HEK293 (cell line): Measurements from ENCODE around the gene PSMF1.

Source experiments
- ATF2 ChIP-seq: fragments of 450-650 bp; formaldehyde crosslinking; IDR thresholded peaks from 2 replicates; pipeline ENCODE4 v1.5.1; 2016; ENCODE audit warnings: missing biosample characterization, missing genetic modification characterization, low read depth
- FEZF1 ChIP-seq: fragments of 450-650 bp; formaldehyde crosslinking; IDR thresholded peaks from 2 replicates; pipeline ENCODE4 v1.5.1; 2016; ENCODE audit warnings: missing biosample characterization, missing genetic modification characterization
- HOXC10 ChIP-seq: sonication (generic); formaldehyde crosslinking; IDR thresholded peaks from 2 replicates; pipeline ENCODE4 v1.8.1; 2023; ENCODE audit warnings: mild to moderate bottlenecking, missing genetic modification reagents
- KLF9 ChIP-seq: fragments of 450-650 bp; formaldehyde crosslinking; IDR thresholded peaks from 2 replicates; pipeline ENCODE4 v1.5.1; 2016; ENCODE audit warnings: missing biosample characterization, missing genetic modification characterization, low read depth
- MEIS1 ChIP-seq: sonication (generic); formaldehyde crosslinking; IDR thresholded peaks from 2 replicates; pipeline ENCODE4 v1.8.1; 2022; ENCODE audit warnings: missing genetic modification reagents, mild to moderate bottlenecking, borderline replicate concordance
- OVOL3 ChIP-seq: fragments of 450-650 bp; formaldehyde crosslinking; IDR thresholded peaks from 2 replicates; pipeline ENCODE4 v1.5.1; 2016; ENCODE audit warnings: missing biosample characterization, missing genetic modification characterization
- YY2 ChIP-seq: fragments of 450-650 bp; formaldehyde crosslinking; IDR thresholded peaks from 2 replicates; pipeline ENCODE4 v1.5.1; 2016; ENCODE audit warnings: missing biosample characterization, missing genetic modification characterization
- ZBTB17 ChIP-seq: fragments of 450-650 bp; formaldehyde crosslinking; IDR thresholded peaks from 2 replicates; pipeline ENCODE4 v1.5.1; 2016; ENCODE audit warnings: missing biosample characterization, missing genetic modification characterization
- ZBTB8A ChIP-seq: fragments of 450-650 bp; formaldehyde crosslinking; IDR thresholded peaks from 2 replicates; pipeline ENCODE4 v1.5.1; 2016; ENCODE audit warnings: missing biosample characterization, missing genetic modification characterization
- ZFP41 ChIP-seq: fragments of 450-650 bp; formaldehyde crosslinking; IDR thresholded peaks from 2 replicates; pipeline ENCODE4 v1.5.1; 2016; ENCODE audit warnings: missing biosample characterization, missing genetic modification characterization, borderline replicate concordance
- ZNF112 ChIP-seq: fragments of 450-650 bp; formaldehyde crosslinking; IDR thresholded peaks from 2 replicates; pipeline ENCODE4 v1.5.0; 2017; ENCODE audit warnings: missing biosample characterization, missing genetic modification characterization
- ZNF138 ChIP-seq: fragments of 450-650 bp; formaldehyde crosslinking; IDR thresholded peaks from 2 replicates; pipeline ENCODE4 v1.5.1; 2016; ENCODE audit warnings: missing biosample characterization, missing genetic modification characterization, borderline replicate concordance
- ZNF146 ChIP-seq: fragments of 450-650 bp; formaldehyde crosslinking; IDR thresholded peaks from 2 replicates; pipeline ENCODE4 v1.5.1; 2016; ENCODE audit warnings: missing biosample characterization, missing genetic modification characterization
- ZNF19 ChIP-seq: fragments of 450-650 bp; formaldehyde crosslinking; IDR thresholded peaks from 2 replicates; pipeline ENCODE4; 2016; ENCODE audit warnings: missing biosample characterization, missing genetic modification characterization, low read depth
- ZNF221 ChIP-seq: fragments of 450-650 bp; formaldehyde crosslinking; IDR thresholded peaks from 2 replicates; pipeline ENCODE4 v1.5.1; 2017; ENCODE audit warnings: missing biosample characterization, missing genetic modification characterization, borderline replicate concordance
- ZNF239 ChIP-seq: fragments of 450-650 bp; formaldehyde crosslinking; IDR thresholded peaks from 2 replicates; pipeline ENCODE4 v1.5.1; 2016; ENCODE audit warnings: missing biosample characterization, missing genetic modification characterization
- ZNF24 ChIP-seq: fragments of 450-650 bp; formaldehyde crosslinking; IDR thresholded peaks from 2 replicates; pipeline ENCODE4 v1.5.1; 2016; ENCODE audit warnings: missing biosample characterization, missing genetic modification characterization
- ZNF248 ChIP-seq: fragments of 450-650 bp; formaldehyde crosslinking; IDR thresholded peaks from 2 replicates; pipeline ENCODE4 v1.5.1; 2017; ENCODE audit warnings: missing biosample characterization, missing genetic modification characterization
- ZNF341 ChIP-seq: fragments of 450-650 bp; formaldehyde crosslinking; IDR thresholded peaks from 2 replicates; pipeline ENCODE4; 2016; ENCODE audit warnings: low read depth, missing biosample characterization, missing genetic modification characterization
- ZNF394 ChIP-seq: fragments of 450-650 bp; formaldehyde crosslinking; IDR thresholded peaks from 2 replicates; pipeline ENCODE4 v1.5.1; 2016; ENCODE audit warnings: missing biosample characterization, missing genetic modification characterization, mild to moderate bottlenecking, moderate library complexity, borderline replicate concordance
- ZNF416 ChIP-seq: fragments of 450-650 bp; formaldehyde crosslinking; IDR thresholded peaks from 2 replicates; pipeline ENCODE4 v1.5.1; 2016; ENCODE audit warnings: missing biosample characterization, missing genetic modification characterization
- ZNF501 ChIP-seq: fragments of 450-650 bp; formaldehyde crosslinking; IDR thresholded peaks from 2 replicates; pipeline ENCODE4 v1.5.1; 2016; ENCODE audit warnings: missing biosample characterization, missing genetic modification characterization
- ZNF521 ChIP-seq: fragments of 450-650 bp; formaldehyde crosslinking; IDR thresholded peaks from 2 replicates; pipeline ENCODE4 v1.5.1; 2017; ENCODE audit warnings: missing biosample characterization, mild to moderate bottlenecking, missing genetic modification characterization
- ZNF549 ChIP-seq: fragments of 450-650 bp; IDR thresholded peaks from 2 replicates; pipeline ENCODE4 v1.5.1; 2018; ENCODE audit warnings: missing biosample characterization, missing genetic modification characterization, mild to moderate bottlenecking, inconsistent platforms, moderate library complexity
- ZNF621 ChIP-seq: fragments of 450-650 bp; formaldehyde crosslinking; IDR thresholded peaks from 2 replicates; pipeline ENCODE4 v1.5.1; 2017; ENCODE audit warnings: missing biosample characterization, missing genetic modification characterization
- ZNF624 ChIP-seq: fragments of 450-650 bp; formaldehyde crosslinking; IDR thresholded peaks from 2 replicates; pipeline ENCODE4 v1.5.1; 2017; ENCODE audit warnings: missing biosample characterization, missing genetic modification characterization
- ZNF660 ChIP-seq: fragments of 450-650 bp; IDR thresholded peaks from 2 replicates; pipeline ENCODE4 v1.5.1; 2018; ENCODE audit warnings: missing biosample characterization, mild to moderate bottlenecking, missing genetic modification characterization
- ZNF701 ChIP-seq: fragments of 450-650 bp; formaldehyde crosslinking; IDR thresholded peaks from 2 replicates; pipeline ENCODE4 v1.5.1; 2016; ENCODE audit warnings: missing biosample characterization, missing genetic modification characterization
- ZNF776 ChIP-seq: fragments of 450-650 bp; formaldehyde crosslinking; IDR thresholded peaks from 2 replicates; pipeline ENCODE4 v1.5.0; 2017; ENCODE audit warnings: missing biosample characterization, missing genetic modification characterization, borderline replicate concordance
- ZNF837 ChIP-seq: fragments of 450-650 bp; formaldehyde crosslinking; IDR thresholded peaks from 2 replicates; pipeline ENCODE4 v1.5.1; 2016; ENCODE audit warnings: missing biosample characterization, missing genetic modification characterization
- ZNF843 ChIP-seq: fragments of 450-650 bp; formaldehyde crosslinking; IDR thresholded peaks from 2 replicates; pipeline ENCODE4 v1.5.1; 2016; ENCODE audit warnings: missing biosample characterization, missing genetic modification characterization
- TF ChIP-seq, protein P1 (sequence below): fragments of 450-650 bp; formaldehyde crosslinking; IDR thresholded peaks from 2 replicates; pipeline ENCODE4 v1.5.1; 2016; ENCODE audit warnings: missing biosample characterization, missing genetic modification characterization
- TF ChIP-seq, protein P2 (sequence below): fragments of 450-650 bp; formaldehyde crosslinking; IDR thresholded peaks from 2 replicates; pipeline ENCODE4 v1.5.1; 2016; ENCODE audit warnings: missing biosample characterization, missing genetic modification characterization

PSMF1 gene

GRCh38 chr20:1118336-1119127 is at the start of gene PSMF1 (continued):
- TF ChIP-seq ZNF776 (no peak), ZNF221 (tag by site-specific recombination) (no peak), ZNF112 (tag by site-specific recombination) (no peak), KLF9 (tag by site-specific recombination) (peak; percentile 99), ZNF416 (no peak), ZBTB8A (tag by site-specific recombination) (peak; percentile 85), YY2 (tag by site-specific recombination) (peak; percentile 92), OVOL3 (peak; percentile 58; the same call in 1 of the 2 replicates), ZNF843 (no peak), ZNF24 (tag by site-specific recombination) (peak; percentile 92), ZNF701 (tag by site-specific recombination) (no peak), ZNF660 (tag by site-specific recombination) (peak; percentile 96), ATF2 (no peak), ZNF394 (peak; percentile 89; the same call in 1 of the 2 replicates), ZNF341 (tag by site-specific recombination) (peak; percentile 61), MEIS1 (CRISPR knock-in tag) (no peak), ZNF239 (tag by site-specific recombination) (peak; percentile 74; the same call in 1 of the 2 replicates), ZNF624 (tag by site-specific recombination) (no peak), ZFP41 (no peak), FEZF1 (tag by site-specific recombination) (0 out of 2 replicates have a peak, but pooled peaks have one; percentile 8), ZNF837 (tag by site-specific recombination) (0 out of 2 replicates have a peak, but pooled peaks have one; percentile 38), ZNF19 (tag by site-specific recombination) (no peak), HOXC10 (no peak), ZNF621 (no peak), ZBTB17 (tag by site-specific recombination) (peak; percentile 94), ZNF549 (no peak), ZNF501 (tag by site-specific recombination) (peak; percentile 84), ZNF138 (tag by site-specific recombination) (no peak), ZNF521 (tag by site-specific recombination) (no peak), ZNF248 (tag by site-specific recombination) (no peak), ZNF146 (tag by site-specific recombination) (peak; percentile 66)
- TF ChIP-seq, protein P1, sequence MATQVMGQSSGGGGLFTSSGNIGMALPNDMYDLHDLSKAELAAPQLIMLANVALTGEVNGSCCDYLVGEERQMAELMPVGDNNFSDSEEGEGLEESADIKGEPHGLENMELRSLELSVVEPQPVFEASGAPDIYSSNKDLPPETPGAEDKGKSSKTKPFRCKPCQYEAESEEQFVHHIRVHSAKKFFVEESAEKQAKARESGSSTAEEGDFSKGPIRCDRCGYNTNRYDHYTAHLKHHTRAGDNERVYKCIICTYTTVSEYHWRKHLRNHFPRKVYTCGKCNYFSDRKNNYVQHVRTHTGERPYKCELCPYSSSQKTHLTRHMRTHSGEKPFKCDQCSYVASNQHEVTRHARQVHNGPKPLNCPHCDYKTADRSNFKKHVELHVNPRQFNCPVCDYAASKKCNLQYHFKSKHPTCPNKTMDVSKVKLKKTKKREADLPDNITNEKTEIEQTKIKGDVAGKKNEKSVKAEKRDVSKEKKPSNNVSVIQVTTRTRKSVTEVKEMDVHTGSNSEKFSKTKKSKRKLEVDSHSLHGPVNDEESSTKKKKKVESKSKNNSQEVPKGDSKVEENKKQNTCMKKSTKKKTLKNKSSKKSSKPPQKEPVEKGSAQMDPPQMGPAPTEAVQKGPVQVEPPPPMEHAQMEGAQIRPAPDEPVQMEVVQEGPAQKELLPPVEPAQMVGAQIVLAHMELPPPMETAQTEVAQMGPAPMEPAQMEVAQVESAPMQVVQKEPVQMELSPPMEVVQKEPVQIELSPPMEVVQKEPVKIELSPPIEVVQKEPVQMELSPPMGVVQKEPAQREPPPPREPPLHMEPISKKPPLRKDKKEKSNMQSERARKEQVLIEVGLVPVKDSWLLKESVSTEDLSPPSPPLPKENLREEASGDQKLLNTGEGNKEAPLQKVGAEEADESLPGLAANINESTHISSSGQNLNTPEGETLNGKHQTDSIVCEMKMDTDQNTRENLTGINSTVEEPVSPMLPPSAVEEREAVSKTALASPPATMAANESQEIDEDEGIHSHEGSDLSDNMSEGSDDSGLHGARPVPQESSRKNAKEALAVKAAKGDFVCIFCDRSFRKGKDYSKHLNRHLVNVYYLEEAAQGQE: peak; percentile 70
- TF ChIP-seq, protein P2, sequence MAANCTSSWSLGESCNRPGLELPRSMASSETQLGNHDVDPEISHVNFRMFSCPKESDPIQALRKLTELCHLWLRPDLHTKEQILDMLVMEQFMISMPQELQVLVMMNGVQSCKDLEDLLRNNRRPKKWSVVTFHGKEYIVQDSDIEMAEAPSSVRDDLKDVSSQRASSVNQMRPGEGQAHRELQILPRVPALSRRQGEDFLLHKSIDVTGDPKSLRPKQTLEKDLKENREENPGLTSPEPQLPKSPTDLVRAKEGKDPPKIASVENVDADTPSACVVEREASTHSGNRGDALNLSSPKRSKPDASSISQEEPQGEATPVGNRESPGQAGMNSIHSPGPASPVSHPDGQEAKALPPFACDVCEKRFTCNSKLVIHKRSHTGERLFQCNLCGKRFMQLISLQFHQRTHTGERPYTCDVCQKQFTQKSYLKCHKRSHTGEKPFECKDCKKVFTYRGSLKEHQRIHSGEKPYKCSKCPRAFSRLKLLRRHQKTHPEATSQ (tag by site-specific recombination): peak; percentile 96
